Measurements from ENCODE around the gene DMBX1. TPM values are rescaled to one million over a fixed set of nuclear protein-coding genes. Genes with fewer than 3 reads are reported as not detected.

DMBX1 gene
- total and polyA plus RNA-seq, 9 donors, result 0.06 to 0.12 TPM; not detected in 7

- H3K4me1 ChIP-seq (ENCODE audit: control insufficient read depth, insufficient read depth, low read length), result peaks cover 7% of the 10 kb centered on the region
- H3K9me3 ChIP-seq (replicated peaks; ENCODE audit: control insufficient read depth, low read depth, low read length), result no peaks in the 10 kb centered on the region
- H3K36me3 ChIP-seq (ENCODE audit: control insufficient read depth, insufficient read depth, low read length), result no peaks in the 10 kb centered on the region
- DNase-seq, result no peak
- H3K27me3 ChIP-seq (ENCODE audit: control insufficient read depth, insufficient read depth, low read length), result peaks cover 64% of the 10 kb centered on the region
- WGBS (ENCODE audit: insufficient coverage), result 0% methylated on average over 7 of the region's 10 CpGs
- H3K27ac ChIP-seq (ENCODE audit: low read length), result no peak overlapping the region
- H3K4me3 ChIP-seq (ENCODE audit: low read length), result no peak overlapping the region
Measured at GRCh38 chr1:46517010-46517600, 27.5 kb downstream of the DMBX1 start.

- WGBS (ENCODE audit: insufficient coverage), result 43% methylated on average over 4 of the region's 4 CpGs
- H3K4me1 ChIP-seq (ENCODE audit: control insufficient read depth, insufficient read depth, low read length), result peaks cover 11% of the 10 kb centered on the region
- peaks cover 64% of the 10 kb centered on the region for H3K27me3 ChIP-seq (ENCODE audit: control insufficient read depth, insufficient read depth, low read length)
- no peak overlapping the region for H3K27ac ChIP-seq (ENCODE audit: low read length)
- no peaks in the 10 kb centered on the region for H3K9me3 ChIP-seq (replicated peaks; ENCODE audit: control insufficient read depth, low read depth, low read length)
- DNase-seq, result no peak
- H3K4me3 ChIP-seq (ENCODE audit: low read length), result no peak overlapping the region
- H3K36me3 ChIP-seq (ENCODE audit: control insufficient read depth, insufficient read depth, low read length), result no peaks in the 10 kb centered on the region
Measured at GRCh38 chr1:46517932-46518498, 28.4 kb downstream of the DMBX1 start.

GRCh38 chr1:46519209-46519608 lies 29.6 kb downstream of the DMBX1 start:
- Histone ChIP-seq H3K27ac (ENCODE audit: low read length) (no peak overlapping the region), H3K4me1 (ENCODE audit: control insufficient read depth, insufficient read depth, low read length) (peaks cover 11% of the 10 kb centered on the region), H3K36me3 (ENCODE audit: control insufficient read depth, insufficient read depth, low read length) (no peaks in the 10 kb centered on the region), H3K4me3 (ENCODE audit: low read length) (no peak overlapping the region), H3K9me3 (replicated peaks; ENCODE audit: control insufficient read depth, low read depth, low read length) (no peaks in the 10 kb centered on the region), H3K27me3 (ENCODE audit: control insufficient read depth, insufficient read depth, low read length) (peaks cover 63% of the 10 kb centered on the region)
- WGBS (ENCODE audit: insufficient coverage), result 46% methylated on average over 2 of the region's 4 CpGs
- DNase-seq, result no peak

- Histone ChIP-seq H3K36me3 (ENCODE audit: control insufficient read depth, insufficient read depth, low read length) (no peaks in the 10 kb centered on the region), H3K4me3 (ENCODE audit: low read length) (no peak overlapping the region)
Measured at GRCh38 chr1:46520063-46520911, 30.7 kb downstream of the DMBX1 start.

GRCh38 chr1:46521414-46521813 lies 31.8 kb downstream of the DMBX1 start:
- Histone ChIP-seq H3K36me3 (ENCODE audit: control insufficient read depth, insufficient read depth, low read length) (no peaks in the 10 kb centered on the region), H3K4me3 (ENCODE audit: low read length) (no peak overlapping the region), H3K9me3 (replicated peaks; ENCODE audit: control insufficient read depth, low read depth, low read length) (no peaks in the 10 kb centered on the region), H3K4me1 (ENCODE audit: control insufficient read depth, insufficient read depth, low read length) (peaks cover 11% of the 10 kb centered on the region), H3K27me3 (ENCODE audit: control insufficient read depth, insufficient read depth, low read length) (peaks cover 66% of the 10 kb centered on the region), H3K27ac (ENCODE audit: low read length) (no peak overlapping the region)
- DNase-seq, result no peak
- WGBS (ENCODE audit: insufficient coverage), result no CpG with 5 or more reads among the region's 2 CpGs

More at GRCh38 chr1:46520063-46520911, 30.7 kb downstream of the DMBX1 start:
- peaks cover 11% of the 10 kb centered on the region for H3K4me1 ChIP-seq (ENCODE audit: control insufficient read depth, insufficient read depth, low read length)
- H3K27me3 ChIP-seq (ENCODE audit: control insufficient read depth, insufficient read depth, low read length), result peaks cover 66% of the 10 kb centered on the region
- H3K27ac ChIP-seq (ENCODE audit: low read length), result no peak overlapping the region
- H3K9me3 ChIP-seq (replicated peaks; ENCODE audit: control insufficient read depth, low read depth, low read length), result no peaks in the 10 kb centered on the region
- WGBS (ENCODE audit: insufficient coverage), result 18% methylated on average over 8 of the region's 15 CpGs
- no peak for DNase-seq

- peaks cover 11% of the 10 kb centered on the region for H3K4me1 ChIP-seq (ENCODE audit: control insufficient read depth, insufficient read depth, low read length)
- WGBS (ENCODE audit: insufficient coverage), result 23% methylated on average over 12 of the region's 16 CpGs
- H3K9me3 ChIP-seq (replicated peaks; ENCODE audit: control insufficient read depth, low read depth, low read length), result no peaks in the 10 kb centered on the region
- peaks cover 66% of the 10 kb centered on the region for H3K27me3 ChIP-seq (ENCODE audit: control insufficient read depth, insufficient read depth, low read length)
- H3K27ac ChIP-seq (ENCODE audit: low read length), result no peak overlapping the region
- no peak for DNase-seq
- H3K4me3 ChIP-seq (ENCODE audit: low read length), result no peak overlapping the region
- H3K36me3 ChIP-seq (ENCODE audit: control insufficient read depth, insufficient read depth, low read length), result no peaks in the 10 kb centered on the region
Measured at GRCh38 chr1:46522184-46522968, 32.7 kb downstream of the DMBX1 start.

GRCh38 chr1:46522969-46523320 lies 33.3 kb downstream of the DMBX1 start:
- WGBS (ENCODE audit: insufficient coverage), result 26% methylated on average over 13 of the region's 13 CpGs
- Histone ChIP-seq H3K4me3 (ENCODE audit: low read length) (no peak overlapping the region), H3K4me1 (ENCODE audit: control insufficient read depth, insufficient read depth, low read length) (peaks cover 11% of the 10 kb centered on the region), H3K27me3 (ENCODE audit: control insufficient read depth, insufficient read depth, low read length) (peaks cover 63% of the 10 kb centered on the region), H3K27ac (ENCODE audit: low read length) (no peak overlapping the region), H3K9me3 (replicated peaks; ENCODE audit: control insufficient read depth, low read depth, low read length) (no peaks in the 10 kb centered on the region), H3K36me3 (ENCODE audit: control insufficient read depth, insufficient read depth, low read length) (no peaks in the 10 kb centered on the region)
- DNase-seq, result no peak

GRCh38 chr1:46523496-46524353 lies 34.1 kb downstream of the DMBX1 start:
- DNase-seq, result no peak
- Histone ChIP-seq H3K27me3 (ENCODE audit: control insufficient read depth, insufficient read depth, low read length) (peaks cover 61% of the 10 kb centered on the region), H3K4me3 (ENCODE audit: low read length) (no peak overlapping the region), H3K27ac (ENCODE audit: low read length) (no peak overlapping the region), H3K36me3 (ENCODE audit: control insufficient read depth, insufficient read depth, low read length) (no peaks in the 10 kb centered on the region), H3K9me3 (replicated peaks; ENCODE audit: control insufficient read depth, low read depth, low read length) (no peaks in the 10 kb centered on the region), H3K4me1 (ENCODE audit: control insufficient read depth, insufficient read depth, low read length) (peaks cover 11% of the 10 kb centered on the region)
- 74% methylated on average over 9 of the region's 11 CpGs for WGBS (ENCODE audit: insufficient coverage)

GRCh38 chr1:46524843-46525242 lies 35.2 kb downstream of the DMBX1 start:
- H3K27me3 ChIP-seq (ENCODE audit: control insufficient read depth, insufficient read depth, low read length), result peaks cover 65% of the 10 kb centered on the region
- H3K36me3 ChIP-seq (ENCODE audit: control insufficient read depth, insufficient read depth, low read length), result no peaks in the 10 kb centered on the region
- WGBS (ENCODE audit: insufficient coverage), result 62% methylated on average over 2 of the region's 5 CpGs
- no peak overlapping the region for H3K27ac ChIP-seq (ENCODE audit: low read length)
- no peak for DNase-seq
- peaks cover 10% of the 10 kb centered on the region for H3K4me1 ChIP-seq (ENCODE audit: control insufficient read depth, insufficient read depth, low read length)
- H3K4me3 ChIP-seq (ENCODE audit: low read length), result no peak overlapping the region
- no peaks in the 10 kb centered on the region for H3K9me3 ChIP-seq (replicated peaks; ENCODE audit: control insufficient read depth, low read depth, low read length)
